ENCODE measurements around the gene NFKB2.
A peak's percentile ranks its signal among the peaks of the same experiment; 100 is the strongest.

Gene NFKB2

DNA sequence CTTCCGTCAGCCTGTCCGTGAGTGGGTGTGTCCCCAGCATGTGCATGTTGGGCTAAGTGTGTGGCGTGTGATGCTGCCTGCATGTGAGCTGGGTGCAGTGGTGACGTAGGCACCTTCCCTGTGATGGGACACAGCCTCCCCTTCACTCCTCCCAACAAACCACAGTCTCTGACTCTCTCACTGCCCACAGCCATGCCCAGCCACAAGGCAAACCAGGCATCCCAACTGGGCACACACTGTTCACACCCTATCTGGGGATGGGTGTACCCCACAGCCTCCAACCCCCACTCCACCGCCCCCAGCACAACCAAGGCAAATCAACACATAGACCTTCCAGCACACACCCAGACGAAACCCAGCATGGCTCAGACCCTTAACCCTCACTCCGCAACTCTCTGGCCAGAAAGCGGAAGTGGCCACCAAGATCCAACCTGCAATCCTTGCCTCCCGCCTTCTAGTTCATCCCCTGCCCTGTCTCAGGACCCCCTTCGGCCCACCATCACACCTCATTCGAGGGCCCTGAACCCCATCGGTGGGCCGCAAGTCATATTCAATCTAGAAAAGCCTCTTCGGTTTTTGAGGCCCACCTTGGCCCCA lies 12.7 kb downstream of the NFKB2 start:
- peaks cover 32% of the 10 kb centered on the region for H3K27me3 ChIP-seq (ENCODE audit: insufficient read depth, low read length, poor library complexity)
- H3K9ac ChIP-seq (ENCODE audit: low read length), result no peak overlapping the region
- no peak for DNase-seq
- no peak overlapping the region for H3K4ac ChIP-seq (ENCODE audit: low read depth, low read length)
- H2BK120ac ChIP-seq (ENCODE audit: low read depth, low read length), result no peak overlapping the region
- H3K23ac ChIP-seq (ENCODE audit: low read length), result no peak overlapping the region
- H3K79me2 ChIP-seq (ENCODE audit: control insufficient read depth, insufficient read depth, low read length), result no peaks in the 10 kb centered on the region
- no peak overlapping the region for H4K8ac ChIP-seq (ENCODE audit: low read depth, low read length)
- no peak overlapping the region for H4K5ac ChIP-seq (ENCODE audit: low read length)
- no peaks in the 10 kb centered on the region for H3K36me3 ChIP-seq (ENCODE audit: control insufficient read depth, insufficient read depth, low read length)
- H3K56ac ChIP-seq (ENCODE audit: low read length), result no peak overlapping the region
- H3K79me1 ChIP-seq (ENCODE audit: low read length), result no peaks in the 10 kb centered on the region
- H3K18ac ChIP-seq (ENCODE audit: low read length), result no peak overlapping the region
- no peak overlapping the region for H2BK5ac ChIP-seq (ENCODE audit: low read length)
- H3K4me3 ChIP-seq (ENCODE audit: low read length), result no peak overlapping the region
- no peak overlapping the region for H2AK5ac ChIP-seq (ENCODE audit: low read length)
- no peaks in the 10 kb centered on the region for H3K4me1 ChIP-seq (ENCODE audit: control insufficient read depth, low read depth, low read length)
- no peak overlapping the region for H2BK15ac ChIP-seq (replicated peaks; ENCODE audit: low read depth)
- no CpG with 5 or more reads among the region's 14 CpGs for WGBS (ENCODE audit: extremely low coverage, insufficient coverage, low lambda C conversion rate)
- H3K4me2 ChIP-seq (ENCODE audit: low read length), result no peak overlapping the region
- H3K27ac ChIP-seq (ENCODE audit: low read depth, low read length), result no peak overlapping the region

DNA sequence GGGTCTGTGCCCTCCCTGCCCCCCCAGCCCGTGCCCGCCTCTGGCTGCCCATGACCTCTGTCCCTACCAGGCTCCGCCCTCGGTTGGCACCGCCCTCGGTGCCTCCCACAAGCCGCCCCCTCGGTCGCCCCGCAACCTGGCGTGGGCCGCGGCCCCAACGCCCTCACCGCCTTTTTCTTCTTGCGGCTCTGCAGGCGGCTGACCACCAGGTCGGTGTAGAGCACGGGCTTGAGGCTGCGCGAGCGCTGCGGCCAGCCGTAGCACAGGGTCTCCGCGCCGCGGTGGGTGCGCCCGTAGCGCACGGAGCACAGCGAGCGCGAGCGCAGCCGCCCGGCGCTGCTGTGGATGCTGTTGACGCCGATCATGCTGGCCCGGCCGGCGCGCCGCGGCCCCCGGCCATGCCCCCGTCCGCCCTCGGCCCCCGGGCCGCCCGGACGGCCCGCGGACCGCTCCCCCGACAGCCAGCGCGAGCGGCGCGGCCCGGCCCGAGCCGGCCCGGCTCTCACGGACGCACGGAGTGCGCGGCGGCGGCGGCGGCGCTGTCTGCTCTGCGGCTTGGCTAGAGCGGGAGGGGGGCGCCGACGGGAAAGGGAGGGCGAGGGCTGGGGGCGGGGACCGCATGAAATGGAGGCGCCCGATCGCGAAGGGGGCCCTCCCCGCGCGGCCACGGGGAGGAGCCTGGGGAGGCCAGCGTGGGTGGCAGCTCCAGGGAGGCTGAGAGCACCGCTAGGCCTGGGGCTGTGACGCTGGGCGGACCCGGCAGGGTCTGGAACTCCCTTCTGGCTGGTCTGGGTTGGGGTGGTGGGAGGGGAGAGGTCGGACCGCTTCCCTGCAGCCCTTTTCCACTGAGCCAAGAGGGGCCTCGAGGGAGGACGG lies 13.5 kb downstream of the NFKB2 start:
- H3K4me3 ChIP-seq (ENCODE audit: low read length), result peak overlapping the region; percentile 8
- no peak overlapping the region for H2AK5ac ChIP-seq (ENCODE audit: low read length)
- no peaks in the 10 kb centered on the region for H3K79me1 ChIP-seq (ENCODE audit: low read length)
- WGBS (ENCODE audit: extremely low coverage, insufficient coverage, low lambda C conversion rate), result no CpG with 5 or more reads among the region's 103 CpGs
- no peak overlapping the region for H3K18ac ChIP-seq (ENCODE audit: low read length)
- H3K27me3 ChIP-seq (ENCODE audit: insufficient read depth, low read length, poor library complexity), result peaks cover 32% of the 10 kb centered on the region
- no peak overlapping the region for H3K23ac ChIP-seq (ENCODE audit: low read length)
- H2BK120ac ChIP-seq (ENCODE audit: low read depth, low read length), result no peak overlapping the region
- no peak overlapping the region for H3K4ac ChIP-seq (ENCODE audit: low read depth, low read length)
- H3K9ac ChIP-seq (ENCODE audit: low read length), result peak overlapping the region; percentile 41
- H3K79me2 ChIP-seq (ENCODE audit: control insufficient read depth, insufficient read depth, low read length), result no peaks in the 10 kb centered on the region
- no peak overlapping the region for H3K27ac ChIP-seq (ENCODE audit: low read depth, low read length)
- H3K36me3 ChIP-seq (ENCODE audit: control insufficient read depth, insufficient read depth, low read length), result no peaks in the 10 kb centered on the region
- DNase-seq, result peak; percentile 25
- H3K56ac ChIP-seq (ENCODE audit: low read length), result peak overlapping the region; percentile 78
- H2BK15ac ChIP-seq (replicated peaks; ENCODE audit: low read depth), result no peak overlapping the region
- no peak overlapping the region for H4K5ac ChIP-seq (ENCODE audit: low read length)
- H4K8ac ChIP-seq (ENCODE audit: low read depth, low read length), result no peak overlapping the region
- H3K4me2 ChIP-seq (ENCODE audit: low read length), result peak overlapping the region; percentile 64
- no peak overlapping the region for H2BK5ac ChIP-seq (ENCODE audit: low read length)
- no peaks in the 10 kb centered on the region for H3K4me1 ChIP-seq (ENCODE audit: control insufficient read depth, low read depth, low read length)

DNA sequence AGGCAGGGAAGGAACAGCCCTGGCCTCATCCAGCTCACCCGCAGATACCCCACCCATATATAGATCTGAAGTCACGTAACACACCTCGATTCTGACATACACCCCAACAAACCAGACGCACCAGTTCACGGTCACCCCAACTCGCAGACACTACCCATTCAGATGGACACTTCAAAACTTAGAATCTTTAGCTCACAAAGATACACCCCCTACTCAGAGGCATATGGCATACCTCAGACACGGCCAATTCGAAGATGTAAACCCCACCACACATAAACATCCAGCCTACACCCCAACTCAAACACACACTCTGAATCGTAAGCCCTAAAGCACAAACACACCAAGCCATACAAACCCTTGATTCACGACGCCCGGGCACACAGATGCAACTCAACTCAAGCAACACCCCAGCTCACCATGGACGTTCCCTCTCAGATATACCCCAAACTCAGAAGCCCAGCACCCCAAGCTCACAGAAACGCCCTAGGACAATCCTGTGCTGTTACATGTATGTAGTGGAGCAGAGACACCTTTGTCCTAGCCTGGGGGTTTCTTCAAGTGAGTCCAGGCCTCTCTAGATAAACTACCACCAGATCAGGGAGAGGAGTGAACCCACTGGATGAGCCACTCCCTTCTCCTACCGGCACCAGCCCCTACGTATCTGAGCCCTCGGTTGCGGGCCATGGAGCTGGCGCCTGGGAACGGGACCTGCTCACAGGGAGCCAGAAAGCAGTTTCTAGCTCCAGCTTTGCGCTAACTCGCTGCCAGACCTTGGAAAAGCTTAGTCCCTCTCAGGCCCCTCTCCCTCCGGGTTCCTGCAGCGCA lies 14.3 kb downstream of the NFKB2 start:
- DNase-seq, result no peak
- Histone ChIP-seq H3K4ac (ENCODE audit: low read depth, low read length) (no peak overlapping the region), H4K8ac (ENCODE audit: low read depth, low read length) (no peak overlapping the region), H3K27me3 (ENCODE audit: insufficient read depth, low read length, poor library complexity) (peaks cover 32% of the 10 kb centered on the region), H2AK5ac (ENCODE audit: low read length) (no peak overlapping the region), H3K18ac (ENCODE audit: low read length) (no peak overlapping the region), H3K27ac (ENCODE audit: low read depth, low read length) (no peak overlapping the region), H2BK15ac (replicated peaks; ENCODE audit: low read depth) (no peak overlapping the region), H4K5ac (ENCODE audit: low read length) (no peak overlapping the region), H2BK5ac (ENCODE audit: low read length) (no peak overlapping the region), H3K79me1 (ENCODE audit: low read length) (no peaks in the 10 kb centered on the region), H3K23ac (ENCODE audit: low read length) (peak overlapping the region; percentile 11), H3K4me2 (ENCODE audit: low read length) (peak overlapping the region; percentile 36), H2BK120ac (ENCODE audit: low read depth, low read length) (no peak overlapping the region), H3K9ac (ENCODE audit: low read length) (peak overlapping the region; percentile 48), H3K79me2 (ENCODE audit: control insufficient read depth, insufficient read depth, low read length) (no peaks in the 10 kb centered on the region), H3K36me3 (ENCODE audit: control insufficient read depth, insufficient read depth, low read length) (no peaks in the 10 kb centered on the region), H3K4me1 (ENCODE audit: control insufficient read depth, low read depth, low read length) (no peaks in the 10 kb centered on the region), H3K56ac (ENCODE audit: low read length) (peak overlapping the region; percentile 54), H3K4me3 (ENCODE audit: low read length) (no peak overlapping the region)
- no CpG with 5 or more reads among the region's 24 CpGs for WGBS (ENCODE audit: extremely low coverage, insufficient coverage, low lambda C conversion rate)

DNA sequence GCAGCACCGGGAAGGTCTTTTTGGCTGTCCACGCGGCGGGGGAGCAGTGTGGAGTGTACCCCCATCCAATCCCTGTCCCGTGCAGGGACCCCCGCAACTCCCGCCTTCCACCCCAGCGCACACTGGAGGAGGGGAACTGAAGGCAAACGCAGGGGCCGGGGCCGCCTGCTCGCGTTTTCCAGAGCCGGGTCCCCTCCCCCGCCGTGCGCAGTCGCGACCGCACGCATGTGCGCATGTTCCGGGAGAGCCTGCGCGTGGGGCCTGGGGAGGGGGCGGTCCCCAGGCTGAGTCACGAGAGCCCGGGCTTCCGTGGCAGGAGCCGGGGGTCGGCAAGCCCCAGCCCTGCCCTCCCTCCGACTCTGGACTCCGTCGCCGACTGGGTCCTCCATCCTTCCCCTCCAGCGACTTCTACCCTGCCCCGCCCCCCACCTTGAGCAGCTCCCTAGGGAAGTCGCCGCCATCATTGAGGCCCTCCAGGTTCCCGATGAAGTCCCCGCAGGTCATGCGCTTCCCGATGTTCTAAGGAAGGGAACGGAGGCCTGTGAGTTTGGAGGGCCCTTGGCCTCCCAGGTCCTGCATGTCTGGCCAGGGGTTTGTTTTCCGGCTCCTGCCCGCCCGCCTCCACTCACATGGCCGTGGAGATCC lies 15.0 kb downstream of the NFKB2 start:
- WGBS (ENCODE audit: extremely low coverage, insufficient coverage, low lambda C conversion rate), result no CpG with 5 or more reads among the region's 48 CpGs
- no peaks in the 10 kb centered on the region for H3K79me1 ChIP-seq (ENCODE audit: low read length)
- no peaks in the 10 kb centered on the region for H3K4me1 ChIP-seq (ENCODE audit: control insufficient read depth, low read depth, low read length)
- H2BK5ac ChIP-seq (ENCODE audit: low read length), result no peak overlapping the region
- H2AK5ac ChIP-seq (ENCODE audit: low read length), result no peak overlapping the region
- H2BK15ac ChIP-seq (replicated peaks; ENCODE audit: low read depth), result no peak overlapping the region
- no peak overlapping the region for H2BK120ac ChIP-seq (ENCODE audit: low read depth, low read length)
- H3K23ac ChIP-seq (ENCODE audit: low read length), result peak overlapping the region; percentile 11
- no peaks in the 10 kb centered on the region for H3K79me2 ChIP-seq (ENCODE audit: control insufficient read depth, insufficient read depth, low read length)
- H3K4me3 ChIP-seq (ENCODE audit: low read length), result no peak overlapping the region
- H3K4ac ChIP-seq (ENCODE audit: low read depth, low read length), result no peak overlapping the region
- peak overlapping the region; percentile 48 for H3K9ac ChIP-seq (ENCODE audit: low read length)
- peak overlapping the region; percentile 25 for H3K4me2 ChIP-seq (ENCODE audit: low read length)
- H3K27me3 ChIP-seq (ENCODE audit: insufficient read depth, low read length, poor library complexity), result peaks cover 32% of the 10 kb centered on the region
- H3K36me3 ChIP-seq (ENCODE audit: control insufficient read depth, insufficient read depth, low read length), result no peaks in the 10 kb centered on the region
- no peak overlapping the region for H4K5ac ChIP-seq (ENCODE audit: low read length)
- peak overlapping the region; percentile 54 for H3K56ac ChIP-seq (ENCODE audit: low read length)
- H4K8ac ChIP-seq (ENCODE audit: low read depth, low read length), result no peak overlapping the region
- no peak overlapping the region for H3K18ac ChIP-seq (ENCODE audit: low read length)
- DNase-seq, result no peak
- H3K27ac ChIP-seq (ENCODE audit: low read depth, low read length), result no peak overlapping the region

DNA sequence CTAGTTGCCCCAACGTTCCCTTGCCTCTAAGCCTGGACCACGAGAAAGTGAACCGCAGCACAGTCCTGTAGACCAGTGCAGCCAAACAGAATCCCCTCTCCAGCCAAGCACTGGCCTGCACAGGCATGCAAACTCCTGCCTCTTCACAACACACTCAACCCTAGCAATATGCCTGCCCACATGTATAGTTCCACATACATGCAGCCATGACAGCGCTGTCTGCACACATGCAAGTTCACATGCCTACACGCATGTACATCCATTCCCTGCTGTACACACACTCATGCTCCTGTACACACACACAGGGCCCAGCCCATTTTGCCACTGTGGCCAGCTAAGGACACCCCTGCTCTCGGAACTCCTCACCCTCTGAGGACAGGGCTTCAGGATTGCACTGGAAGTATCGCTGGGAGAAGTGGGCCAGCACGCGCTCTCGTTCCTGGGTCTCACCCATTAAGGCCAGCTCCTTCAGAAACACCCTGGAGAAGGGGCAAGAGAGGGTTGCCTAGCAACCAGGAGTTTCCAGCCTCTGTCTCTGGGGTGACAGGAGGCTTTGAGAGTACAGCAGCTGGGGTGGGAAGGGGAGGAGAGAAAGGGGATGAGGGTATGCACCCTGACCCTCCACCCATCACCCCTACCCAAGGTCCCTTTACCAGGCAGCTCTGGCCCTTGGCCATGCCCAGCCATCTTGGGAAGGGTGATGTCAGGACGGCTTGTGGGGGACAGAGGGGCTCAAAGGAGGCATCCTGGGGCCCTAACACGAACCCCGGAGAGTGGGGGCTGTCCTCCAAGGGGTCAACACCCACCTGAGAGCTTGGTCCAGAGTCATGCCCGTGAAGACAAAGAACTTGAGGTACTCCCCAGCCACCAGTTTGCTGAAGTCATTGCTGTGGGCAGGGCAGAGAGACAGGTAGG lies 16.1 kb downstream of the NFKB2 start:
- no peak for DNase-seq
- no peak overlapping the region for H2BK15ac ChIP-seq (replicated peaks; ENCODE audit: low read depth)
- H3K79me1 ChIP-seq (ENCODE audit: low read length), result no peaks in the 10 kb centered on the region
- no peak overlapping the region for H3K9ac ChIP-seq (ENCODE audit: low read length)
- H4K8ac ChIP-seq (ENCODE audit: low read depth, low read length), result no peak overlapping the region
- H3K27ac ChIP-seq (ENCODE audit: low read depth, low read length), result no peak overlapping the region
- no peaks in the 10 kb centered on the region for H3K79me2 ChIP-seq (ENCODE audit: control insufficient read depth, insufficient read depth, low read length)
- no peak overlapping the region for H4K5ac ChIP-seq (ENCODE audit: low read length)
- H3K4me2 ChIP-seq (ENCODE audit: low read length), result no peak overlapping the region
- H3K4me1 ChIP-seq (ENCODE audit: control insufficient read depth, low read depth, low read length), result no peaks in the 10 kb centered on the region
- H3K27me3 ChIP-seq (ENCODE audit: insufficient read depth, low read length, poor library complexity), result peaks cover 32% of the 10 kb centered on the region
- no peak overlapping the region for H2AK5ac ChIP-seq (ENCODE audit: low read length)
- no peak overlapping the region for H3K56ac ChIP-seq (ENCODE audit: low read length)
- H2BK120ac ChIP-seq (ENCODE audit: low read depth, low read length), result no peak overlapping the region
- no CpG with 5 or more reads among the region's 14 CpGs for WGBS (ENCODE audit: extremely low coverage, insufficient coverage, low lambda C conversion rate)
- peak overlapping the region; percentile 24 for H3K23ac ChIP-seq (ENCODE audit: low read length)
- H3K4ac ChIP-seq (ENCODE audit: low read depth, low read length), result no peak overlapping the region
- H3K4me3 ChIP-seq (ENCODE audit: low read length), result no peak overlapping the region
- H3K36me3 ChIP-seq (ENCODE audit: control insufficient read depth, insufficient read depth, low read length), result no peaks in the 10 kb centered on the region
- H2BK5ac ChIP-seq (ENCODE audit: low read length), result no peak overlapping the region
- no peak overlapping the region for H3K18ac ChIP-seq (ENCODE audit: low read length)
